Adrenal gland (tissue), 12 donors: ENCODE results near the gene INPPL1. TPM values are rescaled to one million over a fixed set of nuclear protein-coding genes. Genes with fewer than 3 reads are reported as not detected.

Experiments used
- DNase-seq, 7 donors: peaks; one replicate each; pipeline ENCODE4 v3.0.0-alpha.2; 2019 to 2020
- H3K27ac ChIP-seq, 5 donors: fragments of 200-600 bp; sonication (generic) in 4 of 5; 1 replicate in 3 of 5; 2 replicates in 2 of 5; pipeline versions ENCODE4 v1.5.1 to v1.8.0; 2016 to 2020; ENCODE audit warnings: mild to moderate bottlenecking in 1 of 5
- H3K27me3 ChIP-seq: fragments of 200-600 bp; 2 replicates; pipeline ENCODE4 v1.8.0; 2021
- H3K36me3 ChIP-seq, 2 donors: fragments of 200-600 bp; replicated peaks in 1 of 2; 1 replicate in 1 of 2; 2 replicates in 1 of 2; pipeline versions ENCODE4 v1.5.1 to v1.8.0; 2018 to 2022
- H3K4me1 ChIP-seq, 2 donors: fragments of 200-600 bp; replicated peaks in 1 of 2; 1 replicate in 1 of 2; 2 replicates in 1 of 2; pipeline versions ENCODE4 v1.5.1 to v1.8.0; 2018 to 2021
- H3K4me3 ChIP-seq, 4 donors: fragments of 200-600 bp; sonication (generic) in 3 of 4; one replicate each; pipeline ENCODE4 v1.5.1; 2016 to 2018
- H3K9me3 ChIP-seq, 3 donors: fragments of 200-600 bp; sonication (generic) in 1 of 3; replicated peaks in 1 of 3; 1 replicate in 2 of 3; 2 replicates in 1 of 3; pipeline versions ENCODE4 v1.5.1 to v1.8.0; 2016 to 2021
- POLR2A ChIP-seq, 2 donors: fragments of 450-650 bp; IDR thresholded peaks; one replicate each; pipeline ENCODE4 v1.6.1; 2017; ENCODE audit warnings: antibody characterized with exemption in 2 of 2, mild to moderate bottlenecking in 2 of 2, moderate library complexity in 1 of 2
- WGBS, 4 donors: extraction: QIAGEN DNeasy Blood & Tissue Kit in 2 of 4; methylation state at CpG; one replicate each; pipeline versions ENCODE4 v1.1.5 to v1.1.7; 2013 to 2017; 5-methylcytosine and 5-hydroxymethylcytosine counted together
- intact Hi-C, 2 donors: fragments of 100-400 bp; cut with DNase I; formaldehyde crosslinking; loops; one replicate each; pipeline versions ENCODE4 v1.14.1 to v1.15.0; 2022 to 2023
- polyA plus RNA-seq, 3 donors: library from polyadenylated mRNA; stranded (reverse); fragments of 200-250 nt in 2 of 3; fragments of 350-450 nt in 1 of 3; fragmentation: Illumina TruSeq in 1 of 3; extraction: RNeasy Lipid Tissue Mini Kit (QIAGEN cat#74804) in 1 of 3; gene quantifications; one replicate each; pipeline ENCODE4 v1.2.3, GENCODE V29; 2013 to 2014
- total RNA-seq, 9 donors: library from RNA; depleted of rRNA in 4 of 9; stranded (reverse); fragments of >200 nt in 4 of 9; fragments of 120-200 nt in 1 of 9; fragmentation: NEBNext Ultra II Directional in 1 of 9; extraction: Animal tissue kit (Norgen Biotek cat#: 25700) in 1 of 9; gene quantifications; one replicate each; pipeline versions ENCODE4 v1.1.0 to v1.2.4, GENCODE V29; 2013 to 2023
- TF ChIP-seq, protein P1 (sequence below), 6 experiments: fragments of 450-650 bp in 4 of 6; fragments of 200-600 bp in 2 of 6; sonication (generic) in 1 of 6; IDR thresholded peaks; 1 replicate in 5 of 6; 2 replicates in 1 of 6; pipeline versions ENCODE4 v1.5.1 to v1.8.0; 2016 to 2021; ENCODE audit warnings: antibody characterized with exemption in 6 of 6, mild to moderate bottlenecking in 2 of 6, moderate library complexity in 1 of 6
- donor health status: healthy with polysubstance abuse.
- donor health status: Bipolar disorder and iron deficiency.
- donor health status: DM: yes; HTN: yes; CAD: no.
- donor health status: DM: no; HTN: no; CAD: no.
- donor health status: DM: no; HTN: no; CAD: no.
- donor health status: DM: yes; HTN: yes; CAD: no.

INPPL1 gene
- total and polyA plus RNA-seq, 12 donors = 45.3 to 395 (median 118) TPM

DNA sequence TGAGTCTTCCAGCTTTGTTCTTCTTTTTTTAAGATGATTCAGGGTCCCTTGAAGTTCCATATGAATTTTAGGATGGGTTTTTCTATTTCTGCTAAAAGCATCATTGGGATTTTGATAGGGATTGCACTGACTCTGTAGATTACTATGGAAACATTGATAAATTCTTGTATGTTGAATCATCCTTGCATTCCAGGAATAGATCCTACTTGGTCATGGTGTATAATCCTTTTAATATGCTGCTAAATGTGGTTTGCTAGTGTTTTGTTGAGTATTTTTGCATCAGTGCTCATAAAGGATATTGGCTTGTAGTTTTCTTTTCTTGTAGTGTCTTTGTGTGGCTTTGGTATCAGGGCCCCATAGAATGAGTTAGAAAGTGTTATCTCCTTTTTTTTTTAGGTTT, 54.3 kb downstream of the INPPL1 start:
- H3K36me3 ChIP-seq = no peaks in the 10 kb centered on the region
- DNase-seq = no peak
- H3K9me3 ChIP-seq = no peaks in the 10 kb centered on the region
- no peak overlapping the region for H3K27ac ChIP-seq
- intact Hi-C loops = no loop called here
- no peak overlapping the region for H3K4me3 ChIP-seq
- H3K4me1 ChIP-seq = no peaks in the 10 kb centered on the region
- H3K27me3 ChIP-seq = no peaks in the 10 kb centered on the region
- TF ChIP-seq, protein P1, sequence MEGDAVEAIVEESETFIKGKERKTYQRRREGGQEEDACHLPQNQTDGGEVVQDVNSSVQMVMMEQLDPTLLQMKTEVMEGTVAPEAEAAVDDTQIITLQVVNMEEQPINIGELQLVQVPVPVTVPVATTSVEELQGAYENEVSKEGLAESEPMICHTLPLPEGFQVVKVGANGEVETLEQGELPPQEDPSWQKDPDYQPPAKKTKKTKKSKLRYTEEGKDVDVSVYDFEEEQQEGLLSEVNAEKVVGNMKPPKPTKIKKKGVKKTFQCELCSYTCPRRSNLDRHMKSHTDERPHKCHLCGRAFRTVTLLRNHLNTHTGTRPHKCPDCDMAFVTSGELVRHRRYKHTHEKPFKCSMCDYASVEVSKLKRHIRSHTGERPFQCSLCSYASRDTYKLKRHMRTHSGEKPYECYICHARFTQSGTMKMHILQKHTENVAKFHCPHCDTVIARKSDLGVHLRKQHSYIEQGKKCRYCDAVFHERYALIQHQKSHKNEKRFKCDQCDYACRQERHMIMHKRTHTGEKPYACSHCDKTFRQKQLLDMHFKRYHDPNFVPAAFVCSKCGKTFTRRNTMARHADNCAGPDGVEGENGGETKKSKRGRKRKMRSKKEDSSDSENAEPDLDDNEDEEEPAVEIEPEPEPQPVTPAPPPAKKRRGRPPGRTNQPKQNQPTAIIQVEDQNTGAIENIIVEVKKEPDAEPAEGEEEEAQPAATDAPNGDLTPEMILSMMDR (IDR thresholded peaks at IDR 0.05) = no peak
- TF ChIP-seq POLR2A (IDR thresholded peaks at IDR 0.05) = no peak

DNA sequence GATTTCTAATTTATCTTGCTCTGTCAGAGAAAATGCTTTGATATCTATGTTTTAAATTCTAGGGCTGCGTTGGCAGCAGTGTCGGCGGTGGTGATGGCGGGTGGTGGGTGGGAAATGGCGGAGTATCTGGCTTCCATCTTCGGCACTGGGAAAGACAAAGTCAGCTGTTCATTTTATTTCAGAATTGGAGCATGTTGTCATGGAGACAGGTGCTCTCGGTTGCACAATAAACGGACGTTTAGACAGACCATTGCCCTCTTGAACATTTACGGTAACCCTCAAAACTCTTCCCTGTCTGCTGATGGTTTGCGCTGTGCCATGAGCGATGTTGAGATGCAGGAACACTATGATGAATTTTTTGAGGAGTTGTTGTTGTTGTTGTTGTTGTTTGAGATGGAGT, 55.5 kb downstream of the INPPL1 start:
- no peak for DNase-seq

DNA sequence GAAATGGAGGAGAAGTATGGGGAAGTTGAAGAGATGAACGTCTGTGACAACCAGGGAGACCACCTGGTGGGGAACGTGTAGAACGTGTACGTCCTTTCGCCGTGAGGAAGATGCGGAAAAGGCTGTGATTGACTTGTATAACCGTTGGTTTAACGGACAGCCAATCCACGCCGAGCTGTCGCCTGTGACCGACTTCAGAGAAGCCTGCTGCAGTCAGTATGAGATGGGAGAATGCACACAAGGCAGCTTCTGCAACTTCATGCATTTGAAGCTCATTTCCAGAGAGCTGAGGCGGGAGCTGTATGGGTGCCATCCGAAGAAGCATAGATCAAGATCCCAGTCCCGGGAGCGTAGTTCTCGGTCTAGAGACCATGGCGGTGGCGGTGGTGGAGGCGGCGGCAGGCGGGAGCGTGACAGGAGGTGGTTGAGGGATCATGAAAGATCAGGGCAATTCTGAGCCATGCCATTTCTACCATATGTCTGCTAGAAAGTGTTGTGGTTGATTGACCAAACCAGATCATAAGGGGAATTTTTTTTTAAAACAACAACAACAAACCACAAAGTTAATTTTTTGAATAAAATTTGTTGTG, 56.3 kb downstream of the INPPL1 start:
- 89 to 94% (median 91%) methylated on average over 24 of the region's 24 CpGs for WGBS, 4 donors

More for the DNA sequence above, 55.5 kb downstream of the INPPL1 start:
- TF ChIP-seq, protein P1 (IDR thresholded peaks at IDR 0.05) = no peak
- no peak for TF ChIP-seq POLR2A (IDR thresholded peaks at IDR 0.05)
- no peak overlapping the region for H3K4me3 ChIP-seq
- intact Hi-C loops = no loop called here
- 87 to 94% (median 91%) methylated on average over 12 of the region's 12 CpGs for WGBS, 4 donors
- H3K4me1 ChIP-seq = no peaks in the 10 kb centered on the region
- no peak overlapping the region for H3K27ac ChIP-seq
- H3K9me3 ChIP-seq = no peaks in the 10 kb centered on the region
- no peaks in the 10 kb centered on the region for H3K36me3 ChIP-seq
- no peaks in the 10 kb centered on the region for H3K27me3 ChIP-seq

GRCh38 chr11:72283947-72284346, 59.4 kb downstream of the INPPL1 start:
- TF ChIP-seq POLR2A (IDR thresholded peaks at IDR 0.05) = no peak
- TF ChIP-seq, protein P1 (IDR thresholded peaks at IDR 0.05) = no peak
- Histone ChIP-seq H3K36me3 (no peaks in the 10 kb centered on the region), H3K9me3 (no peaks in the 10 kb centered on the region), H3K4me3 (no peak overlapping the region), H3K4me1 (no peaks in the 10 kb centered on the region), H3K27me3 (no peaks in the 10 kb centered on the region), H3K27ac (no peak overlapping the region)
- intact Hi-C loops = no loop called here
- no peak for DNase-seq
- 62 to 72% (median 69%) methylated on average over 2 of the region's 2 CpGs for WGBS, 4 donors

More for the DNA sequence above, 56.3 kb downstream of the INPPL1 start:
- TF ChIP-seq POLR2A (IDR thresholded peaks at IDR 0.05) = no peak
- TF ChIP-seq, protein P1 (IDR thresholded peaks at IDR 0.05) = no peak
- no peaks in the 10 kb centered on the region for H3K4me1 ChIP-seq
- no peak overlapping the region for H3K27ac ChIP-seq
- DNase-seq = no peak
- H3K27me3 ChIP-seq = no peaks in the 10 kb centered on the region
- no peaks in the 10 kb centered on the region for H3K36me3 ChIP-seq
- no peaks in the 10 kb centered on the region for H3K9me3 ChIP-seq
- no peak overlapping the region for H3K4me3 ChIP-seq
- intact Hi-C loops = no loop called here
